H1 (cell line): ENCODE results near the gene EHBP1. TPM values are rescaled to one million over a fixed set of nuclear protein-coding genes. Genes with fewer than 3 reads are reported as not detected.

ENCODE experiments used
- CTCF ChIA-PET: fragments of 300-600 bp; sonication (Branson Sonifier 250); formaldehyde crosslinking; loops from one replicate; lab custom pipeline; 2021; ENCODE audit not compliant: partially characterized antibody; lab: Charles Lee
- POLR2A ChIA-PET: fragments of 300-600 bp; sonication (Branson Sonifier 250); formaldehyde crosslinking; loops from one replicate; lab custom pipeline; 2021; ENCODE audit warnings: inconsistent platforms; ENCODE audit not compliant: partially characterized antibody; lab: Charles Lee
- DNase-seq, 2 experiments: peaks; one replicate each; pipeline versions ENCODE4 v3.0.0 to v3.0.0-alpha.2; 2010 to 2022; ENCODE audit warnings: low spot score in 2 of 2, low read depth in 1 of 2, mixed read lengths in 1 of 2
- FAIRE-seq: peaks from 2 replicates; lab custom pipeline; 2011; peaks lifted over from hg19 to GRCh38; lab: Jason Lieb, UNC
- H2AFZ ChIP-seq: 2 replicates; pipeline ENCODE4 v1.8.1; 2012; ENCODE audit warnings: low read length, inconsistent platforms
- H2AK5ac ChIP-seq: 2 replicates; pipeline ENCODE4 v1.6.1; 2013; ENCODE audit warnings: low read depth, low read length
- H2BK120ac ChIP-seq: replicated peaks from 2 replicates; pipeline ENCODE3; 2013; ENCODE audit warnings: low read depth, low read length, inconsistent platforms
- H2BK12ac ChIP-seq: 2 replicates; pipeline ENCODE4 v1.6.1; 2013; ENCODE audit warnings: low read depth, low read length
- H2BK15ac ChIP-seq: 2 replicates; pipeline ENCODE4 v1.6.1; 2013; ENCODE audit warnings: low read length
- H2BK20ac ChIP-seq: 2 replicates; pipeline ENCODE4 v1.6.1; 2013; ENCODE audit warnings: low read length
- H2BK5ac ChIP-seq: 2 replicates; pipeline ENCODE4 v1.6.1; 2013; ENCODE audit warnings: low read depth, low read length
- H3K14ac ChIP-seq: 2 replicates; pipeline ENCODE4 v1.6.1; 2013; ENCODE audit warnings: inconsistent platforms; ENCODE audit not compliant: insufficient read length
- H3K18ac ChIP-seq: 2 replicates; pipeline ENCODE4 v1.6.1; 2013; ENCODE audit warnings: low read length; ENCODE audit errors: extremely low read depth
- H3K23ac ChIP-seq: 2 replicates; pipeline ENCODE4 v1.6.1; 2013; ENCODE audit warnings: inconsistent platforms; ENCODE audit not compliant: insufficient read length
- H3K23me2 ChIP-seq: 2 replicates; pipeline ENCODE4 v1.6.1; 2013; ENCODE audit warnings: low read depth, low read length
- H3K27ac ChIP-seq: 2 replicates; pipeline ENCODE4 v1.6.1; 2011; ENCODE audit warnings: low read depth, low read length, inconsistent platforms
- H3K27me3 ChIP-seq, 4 experiments: replicated peaks in 1 of 4; 1 replicate in 1 of 4; 2 replicates in 3 of 4; pipeline versions ENCODE4 v1.6.1 to v1.8.1; 2011 to 2013; ENCODE audit warnings: low read length in 3 of 4, mild to moderate bottlenecking in 3 of 4, inconsistent platforms in 2 of 4, mixed read lengths in 2 of 4, moderate library complexity in 1 of 4; ENCODE audit not compliant: control insufficient read depth in 3 of 4, insufficient read depth in 3 of 4; ENCODE audit errors: extremely low read depth in 1 of 4
- H3K36me3 ChIP-seq, 4 experiments: 2 replicates each; pipeline versions ENCODE4 v1.6.1 to v1.8.1; 2011 to 2013; ENCODE audit warnings: mild to moderate bottlenecking in 4 of 4, low read length in 3 of 4, moderate library complexity in 2 of 4, control low read depth in 1 of 4, inconsistent platforms in 1 of 4; ENCODE audit not compliant: insufficient read depth in 4 of 4, control insufficient read depth in 2 of 4
- H3K4ac ChIP-seq: replicated peaks from 2 replicates; pipeline ENCODE3; 2013; ENCODE audit warnings: low read length, low read depth, mixed read lengths, inconsistent platforms; ENCODE audit not compliant: insufficient read length
- H3K4me1 ChIP-seq, 4 experiments: replicated peaks in 1 of 4; 1 replicate in 1 of 4; 2 replicates in 3 of 4; pipeline versions ENCODE4 v1.6.1 to v1.8.1; 2011 to 2013; ENCODE audit warnings: low read length in 3 of 4, inconsistent platforms in 2 of 4, mixed read lengths in 1 of 4; ENCODE audit not compliant: insufficient read depth in 4 of 4, control insufficient read depth in 3 of 4
- H3K4me2 ChIP-seq, 2 experiments: 2 replicates each; pipeline versions ENCODE4 v1.6.1 to v1.8.1; 2011 to 2013; ENCODE audit warnings: low read depth in 2 of 2, low read length in 2 of 2, control low read depth in 1 of 2, inconsistent platforms in 1 of 2, mild to moderate bottlenecking in 1 of 2; ENCODE audit not compliant: insufficient read depth in 1 of 2
- H3K4me3 ChIP-seq, 4 experiments: fragments of 200-600, 300-600 bp in 1 of 4; sonication (generic), shearing (Covaris generic), sonication (Bioruptor Twin) in 1 of 4; 2 replicates each; pipeline versions ENCODE4 v1.5.1 to v1.8.1; 2011 to 2016; ENCODE audit warnings: low read length in 4 of 4, low read depth in 3 of 4, control low read depth in 2 of 4, inconsistent platforms in 2 of 4, mild to moderate bottlenecking in 2 of 4, mixed read lengths in 1 of 4, moderate library complexity in 1 of 4; ENCODE audit not compliant: insufficient read depth in 2 of 4; ENCODE audit errors: extremely low read depth in 1 of 4
- H3K56ac ChIP-seq: replicated peaks from 2 replicates; pipeline ENCODE3; 2013; ENCODE audit warnings: low read depth, mild to moderate bottlenecking, mixed read lengths, low read length, inconsistent platforms; ENCODE audit not compliant: insufficient read length
- H3K79me1 ChIP-seq: 2 replicates; pipeline ENCODE4 v1.6.1; 2013; ENCODE audit warnings: low read depth, low read length, control low read depth
- H3K79me2 ChIP-seq, 2 experiments: 2 replicates each; pipeline versions ENCODE4 v1.6.1 to v1.8.1; 2012 to 2013; ENCODE audit warnings: low read length in 2 of 2, mild to moderate bottlenecking in 2 of 2, inconsistent platforms in 1 of 2; ENCODE audit not compliant: insufficient read depth in 2 of 2, control insufficient read depth in 1 of 2
- H3K9ac ChIP-seq, 4 experiments: replicated peaks in 1 of 4; 1 replicate in 1 of 4; 2 replicates in 3 of 4; pipeline versions ENCODE4 v1.6.1 to v1.8.1; 2011 to 2013; ENCODE audit warnings: low read depth in 3 of 4, low read length in 3 of 4, control low read depth in 2 of 4, mild to moderate bottlenecking in 2 of 4, moderate library complexity in 2 of 4, inconsistent platforms in 1 of 4; ENCODE audit errors: extremely low read depth in 1 of 4
- H3K9me3 ChIP-seq, 2 experiments: 2 replicates each; pipeline versions ENCODE4 v1.6.1 to v1.8.1; 2012 to 2013; ENCODE audit warnings: mild to moderate bottlenecking in 2 of 2, moderate library complexity in 2 of 2, control low read depth in 1 of 2, inconsistent platforms in 1 of 2, low read depth in 1 of 2, low read length in 1 of 2, mixed read lengths in 1 of 2; ENCODE audit not compliant: insufficient read depth in 2 of 2
- H4K20me1 ChIP-seq, 2 experiments: replicated peaks in 1 of 2; 2 replicates each; pipeline versions ENCODE3 to v1.8.1; 2011 to 2013; ENCODE audit warnings: inconsistent platforms in 2 of 2, low read length in 2 of 2, mild to moderate bottlenecking in 1 of 2; ENCODE audit not compliant: insufficient read depth in 2 of 2, control insufficient read depth in 1 of 2
- H4K5ac ChIP-seq: 2 replicates; pipeline ENCODE4 v1.6.1; 2013; ENCODE audit warnings: low read length, low read depth, mixed read lengths, inconsistent platforms; ENCODE audit not compliant: insufficient read length
- H4K8ac ChIP-seq: 2 replicates; pipeline ENCODE4 v1.8.0; 2013; ENCODE audit warnings: mild to moderate bottlenecking, moderate library complexity, low read length, inconsistent platforms; ENCODE audit not compliant: insufficient read depth; ENCODE audit errors: extremely low read depth
- H4K91ac ChIP-seq: replicated peaks from 2 replicates; pipeline ENCODE3; 2013; ENCODE audit warnings: low read length, mixed read lengths, inconsistent platforms; ENCODE audit not compliant: insufficient read length
- WGBS, 2 experiments: shearing (Covaris generic) in 1 of 2; methylation state at CpG; one replicate each; pipeline versions ENCODE4 v1.1.6 to v1.1.7; 2013 to 2015; ENCODE audit warnings: low lambda C conversion rate in 2 of 2, mixed read lengths in 2 of 2, inconsistent platforms in 1 of 2, low coverage in 1 of 2, missing lambda C conversion rate in 1 of 2; ENCODE audit not compliant: insufficient replicate concordance in 2 of 2, insufficient coverage in 1 of 2, insufficient read length in 1 of 2; ENCODE audit errors: extremely low coverage in 1 of 2, missing lambda C conversion rate in 1 of 2; 5-methylcytosine and 5-hydroxymethylcytosine counted together
- polyA plus RNA-seq, 7 experiments: library from polyadenylated mRNA; depleted of rRNA in 3 of 7; stranded (reverse) in 5 of 7; unstranded in 2 of 7; fragments of >200 nt in 5 of 7; fragments of 200-250 nt in 2 of 7; gene quantifications; 1 replicate in 5 of 7; 2 replicates in 1 of 7; 4 replicates in 1 of 7; pipeline versions ENCODE4 v1.2.1 to v1.2.3, GENCODE V29; 2011 to 2013; ENCODE audit warnings: missing spikeins in 2 of 7, mixed read lengths in 2 of 7
- total RNA-seq: library from RNA; stranded (reverse); fragmentation: NEBNext Ultra II Directional; extraction: Animal tissue kit (Norgen Biotek cat#: 25700); gene quantifications from 2 replicates; pipeline ENCODE4 v1.2.1, GENCODE V29; 2021

Gene EHBP1
- total and polyA plus RNA-seq, 2 of the 8 experiments (the other 6 are each of a cell fraction or from before 2014, with no cell fraction given) = 12.0 to 64.1 TPM

GRCh38 chr2:63034526-63034925, 329.0 kb downstream of the EHBP1 start:
- Histone ChIP-seq H3K9me3 (no peaks in the 10 kb centered on the region), H3K27me3 (no peaks in the 10 kb centered on the region), H3K23ac (no peak overlapping the region), H3K56ac (no peak overlapping the region), H3K27ac (no peak overlapping the region), H3K4ac (no peak overlapping the region), H4K20me1 (no peaks in the 10 kb centered on the region), H3K23me2 (no peaks in the 10 kb centered on the region; the same call in 1 of the 2 replicates), H3K36me3 (no peaks in the 10 kb centered on the region), H4K8ac (no peak overlapping the region), H3K9ac (no peak overlapping the region), H2BK5ac (no peak overlapping the region), H2BK15ac (no peak overlapping the region), H2BK20ac (no peak overlapping the region), H2BK12ac (no peak overlapping the region), H4K5ac (no peak overlapping the region), H2BK120ac (no peak overlapping the region), H4K91ac (no peak overlapping the region), H3K18ac (no peak overlapping the region), H3K79me1 (no peaks in the 10 kb centered on the region), H3K4me1 (no peaks in the 10 kb centered on the region), H3K79me2 (no peaks in the 10 kb centered on the region), H2AK5ac (no peak overlapping the region), H3K4me3 (no peak overlapping the region), H3K4me2 (no peak overlapping the region), H2AFZ (no peak overlapping the region), H3K14ac (no peak overlapping the region)
- CTCF ChIA-PET = interaction anchor here (0.7 to 1.4 kb wide), 5 partner anchors 9 to 390 kb away, joined by 3 to 7 read pairs (median 4); no protein-coding TSS in a partner anchor
- FAIRE-seq = no peak
- DNase-seq = no peak
- 85% methylated on average over 4 of the region's 4 CpGs; no CpG with 5 or more reads in 1 of the 2 experiments for WGBS, 2 experiments
- POLR2A ChIA-PET = interaction anchor here (1.6 kb wide), 1 partner anchor 15 kb away, joined by 3 read pairs; no protein-coding TSS in a partner anchor
